Measurements from ENCODE around the gene KIF16B.
"Not testable (repeated sequence)": the region's sequence is repeated elsewhere in the genome, so short reads cannot be mapped to it uniquely, and the experiment has no call there.

The KIF16B gene

GRCh38 chr20:16569246-16570153 is 3.7 kb downstream of the KIF16B start:
- no peak for DNase-seq (ENCODE audit: low spot score)
- H3K4me3 ChIP-seq = no peak overlapping the region
- no peak for TF ChIP-seq CTCF (IDR thresholded peaks at IDR 0.05)
- H3K27ac ChIP-seq = no peak overlapping the region

- no peak overlapping the region for H3K4me3 ChIP-seq
- no peak overlapping the region for H3K27ac ChIP-seq
- no peak for DNase-seq (ENCODE audit: low spot score)
- TF ChIP-seq CTCF (IDR thresholded peaks at IDR 0.05) = no peak
Measured at GRCh38 chr20:16566080-16566479, 7.2 kb downstream of the KIF16B start.

- H3K27ac ChIP-seq; H3K4me3 ChIP-seq; DNase-seq (ENCODE audit: low spot score): not testable (repeated sequence)
Measured at GRCh38 chr20:16564079-16564478, 9.2 kb downstream of the KIF16B start.

GRCh38 chr20:16563066-16563806 is 10.0 kb downstream of the KIF16B start:
- no peak overlapping the region for H3K4me3 ChIP-seq
- no peak for TF ChIP-seq CTCF (IDR thresholded peaks at IDR 0.05)
- no peak for DNase-seq (ENCODE audit: low spot score)
- H3K27ac ChIP-seq = no peak overlapping the region

GRCh38 chr20:16562259-16562658 is 11.0 kb downstream of the KIF16B start:
- Histone ChIP-seq H3K4me3 (no peak overlapping the region), H3K27ac (no peak overlapping the region)
- TF ChIP-seq CTCF (IDR thresholded peaks at IDR 0.05) = no peak
- no peak for DNase-seq (ENCODE audit: low spot score)

GRCh38 chr20:16560661-16561060 is 12.6 kb downstream of the KIF16B start:
- Histone ChIP-seq H3K27ac (no peak overlapping the region), H3K4me3 (no peak overlapping the region)
- no peak for TF ChIP-seq CTCF (IDR thresholded peaks at IDR 0.05)
- no peak for DNase-seq (ENCODE audit: low spot score)

GRCh38 chr20:16560216-16560615 is 13.0 kb downstream of the KIF16B start:
- H3K27ac ChIP-seq = no peak overlapping the region
- H3K4me3 ChIP-seq = no peak overlapping the region
- no peak for DNase-seq (ENCODE audit: low spot score)
- no peak for TF ChIP-seq CTCF (IDR thresholded peaks at IDR 0.05)

All from coronary artery (tissue), 2 donors.